HG03354 (cell line): ENCODE data around the gene IFNGR1.

Experiments
- ATAC-seq: cut with Tn5 transposase; IDR thresholded peaks from one replicate; pipeline ENCODE4 v1.9.1; 2021; ENCODE audit warnings: mild to moderate bottlenecking; ENCODE audit not compliant: unreplicated experiment, poor library complexity, severe bottlenecking

IFNGR1 gene

GRCh38 chr6:137185290-137185689 is 33.9 kb downstream of the IFNGR1 start:
- ATAC-seq: no peak

GRCh38 chr6:137182654-137183073 is 36.5 kb downstream of the IFNGR1 start:
- ATAC-seq: no peak

GRCh38 chr6:137181891-137182653 is 37.1 kb downstream of the IFNGR1 start:
- ATAC-seq: no peak

- no peak for ATAC-seq
These were observed 41.6 kb downstream of the IFNGR1 start for GRCh38 chr6:137177611-137178010.

- ATAC-seq: no peak
These were observed 42.5 kb downstream of the IFNGR1 start for GRCh38 chr6:137176729-137177128.

- ATAC-seq: no peak
These were observed 43.3 kb downstream of the IFNGR1 start for GRCh38 chr6:137175868-137176245.

- ATAC-seq: no peak
These were observed 43.9 kb downstream of the IFNGR1 start for GRCh38 chr6:137175157-137175867.

GRCh38 chr6:137173501-137173900 is 45.7 kb downstream of the IFNGR1 start, which contains the start of gene IL22RA2:
Gene IL22RA2 (minus strand): TSS chr6:137173644. CDS start chr6:137161749, 11,895 bp downstream.
- ATAC-seq: no peak

- ATAC-seq: no peak
These were observed 46.3 kb downstream of the IFNGR1 start for GRCh38 chr6:137172734-137173431.

- no peak for ATAC-seq
These were observed 47.1 kb downstream of the IFNGR1 start for GRCh38 chr6:137171824-137172733.

- no peak for ATAC-seq
These were observed 48.2 kb downstream of the IFNGR1 start for GRCh38 chr6:137171053-137171374.

- no peak for ATAC-seq
These were observed 48.7 kb downstream of the IFNGR1 start for GRCh38 chr6:137170266-137171052.

- no peak for ATAC-seq
These were observed 51.3 kb downstream of the IFNGR1 start for GRCh38 chr6:137167702-137168377.

- ATAC-seq: no peak
These were observed 52.7 kb downstream of the IFNGR1 start for GRCh38 chr6:137166247-137167098.

GRCh38 chr6:137165375-137166246 is 53.6 kb downstream of the IFNGR1 start:
- ATAC-seq: peak; percentile 70

- ATAC-seq: no peak
These were observed 55.4 kb downstream of the IFNGR1 start for GRCh38 chr6:137163732-137164318.
